Measurements from ENCODE around the gene MRPS18A. TPM values are rescaled to one million over a fixed set of nuclear protein-coding genes. Genes with fewer than 3 reads are reported as not detected.

The MRPS18A gene
- total RNA-seq, 4 donors from 2014 or later, result 30.3 to 54.7 (median 42.5) TPM

GRCh38 chr6:43698584-43699349, 11.2 kb upstream of the MRPS18A start:
- no peak for DNase-seq (ENCODE audit: low spot score)

DNA sequence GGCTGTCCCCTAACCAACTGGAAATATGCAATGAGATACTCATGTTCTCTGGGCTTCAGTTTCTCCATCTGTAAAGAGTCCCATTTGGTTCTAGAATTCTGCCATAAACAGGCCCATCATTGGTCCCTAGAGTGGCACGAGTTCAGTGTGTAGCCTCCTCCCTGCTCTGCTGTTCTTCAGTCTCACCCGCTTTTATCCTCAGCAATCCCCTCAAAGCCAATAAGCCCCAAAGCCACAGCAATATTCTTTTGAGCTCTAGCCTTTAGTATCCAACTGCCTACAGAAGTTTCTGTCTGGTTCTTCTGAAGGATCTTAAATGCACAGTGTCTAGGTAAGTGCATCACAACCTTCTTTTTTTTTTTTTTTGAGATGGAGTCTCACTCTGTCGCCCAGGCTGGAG, 9.8 kb upstream of the MRPS18A start:
- TF ChIP-seq, protein P1, sequence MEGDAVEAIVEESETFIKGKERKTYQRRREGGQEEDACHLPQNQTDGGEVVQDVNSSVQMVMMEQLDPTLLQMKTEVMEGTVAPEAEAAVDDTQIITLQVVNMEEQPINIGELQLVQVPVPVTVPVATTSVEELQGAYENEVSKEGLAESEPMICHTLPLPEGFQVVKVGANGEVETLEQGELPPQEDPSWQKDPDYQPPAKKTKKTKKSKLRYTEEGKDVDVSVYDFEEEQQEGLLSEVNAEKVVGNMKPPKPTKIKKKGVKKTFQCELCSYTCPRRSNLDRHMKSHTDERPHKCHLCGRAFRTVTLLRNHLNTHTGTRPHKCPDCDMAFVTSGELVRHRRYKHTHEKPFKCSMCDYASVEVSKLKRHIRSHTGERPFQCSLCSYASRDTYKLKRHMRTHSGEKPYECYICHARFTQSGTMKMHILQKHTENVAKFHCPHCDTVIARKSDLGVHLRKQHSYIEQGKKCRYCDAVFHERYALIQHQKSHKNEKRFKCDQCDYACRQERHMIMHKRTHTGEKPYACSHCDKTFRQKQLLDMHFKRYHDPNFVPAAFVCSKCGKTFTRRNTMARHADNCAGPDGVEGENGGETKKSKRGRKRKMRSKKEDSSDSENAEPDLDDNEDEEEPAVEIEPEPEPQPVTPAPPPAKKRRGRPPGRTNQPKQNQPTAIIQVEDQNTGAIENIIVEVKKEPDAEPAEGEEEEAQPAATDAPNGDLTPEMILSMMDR (IDR thresholded peaks at IDR 0.05), result no peak
- DNase-seq (ENCODE audit: low spot score) (no peak), ATAC-seq (ENCODE audit: low FRiP score) (no peak)

More at GRCh38 chr6:43698584-43699349, 11.2 kb upstream of the MRPS18A start:
- no peak for ATAC-seq (ENCODE audit: low FRiP score)
- TF ChIP-seq, protein P1 (IDR thresholded peaks at IDR 0.05), result no peak

GRCh38 chr6:43695967-43696291, 8.3 kb upstream of the MRPS18A start:
- ATAC-seq (ENCODE audit: low FRiP score), result no peak
- TF ChIP-seq, protein P1 (IDR thresholded peaks at IDR 0.05), result no peak
- no peak for DNase-seq (ENCODE audit: low spot score)

GRCh38 chr6:43695215-43695966, 7.8 kb upstream of the MRPS18A start:
- TF ChIP-seq, protein P1 (IDR thresholded peaks at IDR 0.05), result no peak
- ATAC-seq (ENCODE audit: low FRiP score) (no peak), DNase-seq (ENCODE audit: low spot score) (no peak)

DNA sequence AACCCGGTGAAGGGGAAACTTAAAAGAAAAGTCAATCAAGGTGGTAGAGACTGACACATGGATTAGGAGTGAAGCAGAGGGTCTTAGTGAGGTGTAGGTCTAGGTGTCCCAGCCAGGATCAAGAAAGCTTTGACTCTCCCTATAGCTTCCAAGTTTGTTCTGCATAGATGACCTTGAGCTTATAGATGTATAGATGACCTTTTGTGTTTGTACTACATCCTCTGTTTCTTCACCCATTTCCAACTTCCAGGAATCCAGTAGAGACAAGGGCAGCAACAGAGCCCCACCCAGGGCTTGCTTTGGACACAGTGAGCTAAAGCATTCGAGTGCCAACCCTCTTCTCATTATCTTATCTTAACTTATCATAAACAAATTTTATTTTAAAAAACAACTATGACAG, 1.8 kb upstream of the MRPS18A start:
- ATAC-seq (ENCODE audit: low FRiP score) (no peak), DNase-seq (ENCODE audit: low spot score) (no peak)
- TF ChIP-seq, protein P1 (IDR thresholded peaks at IDR 0.05), result no peak

DNA sequence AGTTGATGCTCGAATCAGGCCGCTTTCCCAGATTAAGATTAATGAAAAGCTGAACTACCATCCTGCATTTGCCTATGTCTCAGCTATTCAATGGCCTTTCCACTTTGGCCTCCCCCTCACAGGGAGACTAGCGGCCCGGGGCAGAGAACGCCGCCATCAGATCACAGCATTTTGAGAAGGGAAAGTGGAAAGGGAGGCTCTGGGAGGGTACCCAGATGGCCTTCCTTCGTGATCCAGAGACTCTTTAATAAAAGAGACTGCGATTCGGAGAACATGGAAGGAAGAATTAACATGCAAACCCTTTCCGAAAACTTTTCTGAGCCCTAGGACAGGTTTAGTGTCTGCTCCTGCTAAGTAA, 533 bp downstream of the MRPS18A start:
- no peak for ATAC-seq (ENCODE audit: low FRiP score)
- TF ChIP-seq, protein P1 (IDR thresholded peaks at IDR 0.05), result no peak
- no peak for DNase-seq (ENCODE audit: low spot score)
